MV-4-11 (cell line): ENCODE measurements around the gene SUFU.
"Not testable (repeated sequence)": the region's sequence is repeated elsewhere in the genome, so short reads cannot be mapped to it uniquely, and the experiment has no call there.

ENCODE experiments used
- DNase-seq: peaks from one replicate; lab custom pipeline; 2025; lab: John Stamatoyannopoulos, UW

The SUFU gene

DNA sequence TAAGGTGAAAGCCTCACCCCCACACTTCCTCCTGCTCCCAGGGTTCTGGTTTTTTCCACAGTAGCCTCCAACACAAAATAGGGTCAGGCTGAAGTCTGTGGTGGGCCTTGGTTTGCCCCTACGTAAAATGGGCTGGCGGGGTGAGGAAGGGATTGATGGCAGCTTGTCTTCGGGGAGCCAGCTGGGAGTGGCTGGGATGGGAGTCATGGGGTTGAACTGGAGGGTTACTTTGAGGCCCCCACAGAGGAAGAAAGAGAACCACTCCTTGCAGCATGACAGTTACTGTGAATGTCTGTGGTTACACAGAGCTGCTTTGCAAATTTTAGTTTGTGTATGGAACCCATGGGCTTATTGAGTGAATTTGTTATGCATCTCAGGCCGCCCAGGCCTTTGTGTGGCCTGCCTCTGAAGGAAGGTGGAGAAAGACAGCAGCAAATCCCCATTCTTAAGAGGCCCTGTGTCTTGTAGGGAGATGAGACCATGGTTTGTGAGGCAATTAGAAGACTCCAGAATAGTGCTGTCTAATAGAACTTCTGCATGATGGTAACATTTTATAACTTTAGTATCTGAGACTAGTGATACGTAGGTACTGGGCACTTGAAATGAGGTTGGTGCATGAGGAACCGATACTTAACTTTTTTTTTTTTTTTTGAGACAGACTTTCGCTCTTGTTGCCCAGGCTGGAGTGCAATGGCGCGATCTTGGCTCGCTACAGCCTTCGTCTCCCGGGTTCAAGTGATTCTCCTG, 148.6 kb downstream of the SUFU start:
- DNase-seq: peak; percentile 80

DNA sequence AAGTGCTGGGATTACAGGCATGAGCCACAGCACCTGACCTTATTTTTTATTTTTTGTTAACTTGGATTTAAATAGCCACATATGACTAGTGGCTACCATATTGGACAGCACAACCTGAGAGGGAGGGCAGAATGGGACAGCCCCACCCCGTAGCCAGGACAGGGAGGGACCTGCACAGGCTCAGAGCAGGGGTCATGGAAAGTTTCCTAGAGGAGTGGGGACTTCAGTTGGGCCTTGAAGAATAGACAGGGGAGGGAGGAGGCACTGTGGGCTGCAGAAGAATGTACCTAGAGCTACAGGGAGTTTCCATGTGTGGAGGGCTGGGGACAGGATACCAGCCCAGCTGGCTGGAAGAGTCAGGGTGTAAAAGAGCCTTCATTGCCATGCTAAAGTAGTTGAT, 149.3 kb downstream of the SUFU start:
- no peak for DNase-seq

DNA sequence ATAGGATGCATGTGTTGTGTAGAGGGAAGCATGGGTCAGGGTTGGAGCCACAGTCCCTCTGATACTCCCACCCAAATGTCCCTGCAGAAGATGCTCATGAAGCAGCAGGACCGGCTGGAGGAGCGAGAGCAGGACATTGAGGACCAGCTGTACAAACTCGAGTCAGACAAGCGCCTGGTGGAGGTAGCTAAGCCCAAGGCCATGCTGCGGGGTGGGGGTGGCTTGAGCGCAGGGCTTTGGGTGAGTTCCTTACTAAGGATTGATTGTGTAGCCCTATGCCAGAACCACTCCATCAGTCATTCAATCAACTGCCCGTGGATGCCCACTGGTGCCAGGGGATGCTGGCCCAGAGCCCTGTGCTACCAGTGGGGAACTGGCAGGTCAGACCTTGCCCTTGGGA, 150.8 kb downstream of the SUFU start:
- DNase-seq: no peak

DNA sequence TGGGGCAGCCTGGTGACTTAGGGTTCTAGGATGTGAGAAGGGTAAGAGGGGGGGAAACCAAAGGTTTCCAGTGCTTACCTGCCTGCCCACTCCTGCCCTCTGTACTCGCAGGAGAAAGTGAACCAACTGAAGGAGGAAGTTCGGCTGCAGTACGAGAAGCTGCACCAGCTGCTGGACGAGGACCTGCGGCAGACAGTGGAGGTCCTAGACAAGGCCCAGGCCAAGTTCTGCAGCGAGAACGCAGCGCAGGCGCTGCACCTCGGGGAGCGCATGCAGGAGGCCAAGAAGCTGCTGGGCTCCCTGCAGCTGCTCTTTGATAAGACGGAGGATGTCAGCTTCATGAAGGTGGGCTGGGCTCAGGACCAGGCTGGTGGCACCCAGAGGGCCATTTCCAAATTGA, 151.2 kb downstream of the SUFU start:
- DNase-seq: no peak

DNA sequence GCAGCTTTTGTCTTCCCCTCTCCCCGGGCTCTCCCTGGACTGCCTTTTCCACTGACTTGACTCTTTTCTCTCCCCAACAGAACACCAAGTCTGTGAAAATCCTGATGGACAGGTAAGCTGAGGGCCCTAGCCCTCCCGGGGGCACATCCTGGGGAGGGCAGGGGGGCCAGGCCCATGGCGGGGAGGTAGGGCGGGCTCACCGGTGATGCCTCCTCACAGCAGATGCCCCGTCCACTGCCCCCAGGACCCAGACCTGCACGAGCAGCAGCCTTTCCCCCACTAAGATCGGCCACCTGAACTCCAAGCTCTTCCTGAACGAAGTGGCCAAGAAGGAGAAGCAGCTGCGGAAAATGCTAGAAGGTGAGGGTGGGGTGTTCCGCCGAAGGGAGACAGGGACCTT, 152.3 kb downstream of the SUFU start:
- DNase-seq: no peak

DNA sequence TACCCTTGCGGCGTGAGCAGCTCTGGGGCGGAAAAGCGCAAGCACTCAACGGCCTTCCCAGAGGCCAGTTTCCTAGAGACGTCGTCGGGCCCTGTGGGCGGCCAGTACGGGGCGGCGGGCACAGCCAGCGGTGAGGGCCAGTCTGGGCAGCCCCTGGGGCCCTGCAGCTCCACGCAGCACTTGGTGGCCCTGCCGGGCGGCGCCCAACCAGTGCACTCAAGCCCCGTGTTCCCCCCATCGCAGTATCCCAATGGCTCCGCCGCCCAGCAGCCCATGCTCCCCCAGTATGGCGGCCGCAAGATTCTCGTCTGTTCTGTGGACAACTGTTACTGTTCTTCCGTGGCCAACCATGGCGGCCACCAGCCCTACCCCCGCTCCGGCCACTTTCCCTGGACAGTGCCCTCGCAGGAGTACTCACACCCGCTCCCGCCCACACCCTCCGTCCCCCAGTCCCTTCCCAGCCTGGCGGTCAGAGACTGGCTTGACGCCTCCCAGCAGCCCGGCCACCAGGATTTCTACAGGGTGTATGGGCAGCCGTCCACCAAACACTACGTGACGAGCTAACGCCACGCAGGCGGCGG, 153.1 kb downstream of the SUFU start:
- no peak for DNase-seq

DNA sequence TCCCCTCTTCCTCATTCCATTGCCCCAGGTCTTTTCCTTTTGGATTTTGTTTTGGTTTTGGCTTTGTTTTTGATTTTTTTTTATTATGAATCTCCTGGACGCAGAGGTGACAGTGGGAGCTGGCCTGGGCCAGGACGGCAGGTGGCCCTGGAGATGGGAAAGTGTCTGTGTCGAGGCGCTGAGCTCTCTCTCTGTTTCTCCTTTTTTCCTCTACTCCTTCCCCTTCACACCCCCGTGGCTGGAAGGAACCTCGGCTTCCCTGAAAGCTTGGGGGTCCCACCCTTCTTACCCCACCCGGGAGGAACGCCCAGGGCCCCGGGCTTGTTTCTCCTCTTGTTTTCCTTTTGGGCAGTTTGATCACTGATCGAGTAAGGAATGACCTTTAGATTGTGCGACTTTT, 153.7 kb downstream of the SUFU start:
- no peak for DNase-seq

DNA sequence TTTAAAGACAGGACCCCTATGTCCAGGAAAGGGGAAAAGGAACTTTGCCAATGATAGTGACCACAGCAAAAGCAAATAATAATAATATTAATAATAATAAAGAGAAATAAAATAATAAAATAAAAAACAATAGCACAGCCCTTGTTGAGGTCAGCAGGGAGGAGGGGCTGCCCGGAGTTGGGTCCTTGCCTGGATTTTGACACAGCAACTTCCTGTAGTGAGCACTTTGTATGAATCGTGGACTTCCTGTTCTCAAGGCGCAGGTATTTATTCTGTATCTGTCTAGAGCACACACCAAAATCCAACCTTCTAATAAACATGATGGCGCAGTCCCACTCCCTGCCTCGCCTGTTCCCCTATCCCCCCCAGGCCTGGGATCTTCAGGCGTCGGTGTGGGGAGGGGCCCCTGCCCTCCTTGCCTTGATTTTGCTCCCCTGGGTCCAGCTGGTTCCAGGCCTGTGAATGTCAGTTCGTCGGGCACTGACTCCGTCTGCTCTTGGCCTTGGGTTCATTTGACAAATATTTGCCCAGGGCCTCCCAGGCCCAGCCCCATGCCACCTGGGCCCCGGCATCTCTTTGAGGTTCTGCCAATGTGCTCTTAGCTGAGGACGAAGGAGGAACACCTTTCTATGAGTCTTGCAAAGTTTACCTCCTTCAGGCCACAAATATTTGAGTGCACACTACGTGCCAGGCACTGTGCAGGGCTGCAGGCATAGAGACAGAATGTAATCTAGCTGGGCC, 154.4 kb downstream of the SUFU start:
- DNase-seq: no peak

DNA sequence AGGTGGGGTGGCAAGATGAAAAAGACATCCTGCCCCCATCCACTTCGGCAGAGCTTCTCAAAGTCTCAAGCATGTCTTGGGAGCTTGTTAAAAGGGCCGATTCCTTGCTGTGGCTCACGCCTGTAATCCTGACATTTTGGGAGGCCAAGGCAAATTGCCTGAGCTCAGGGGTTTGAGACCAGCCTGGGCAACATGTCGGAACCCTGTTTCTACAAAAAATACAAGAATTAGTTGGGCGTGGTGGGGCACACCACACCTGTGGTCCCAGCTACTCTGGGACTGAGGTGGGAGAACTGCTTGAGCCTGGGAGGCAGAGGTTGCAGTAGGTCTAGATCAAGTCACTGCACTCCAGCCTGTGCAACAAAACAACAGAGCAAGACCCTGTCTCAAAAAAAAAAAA, 155.0 kb downstream of the SUFU start:
- no peak for DNase-seq

DNA sequence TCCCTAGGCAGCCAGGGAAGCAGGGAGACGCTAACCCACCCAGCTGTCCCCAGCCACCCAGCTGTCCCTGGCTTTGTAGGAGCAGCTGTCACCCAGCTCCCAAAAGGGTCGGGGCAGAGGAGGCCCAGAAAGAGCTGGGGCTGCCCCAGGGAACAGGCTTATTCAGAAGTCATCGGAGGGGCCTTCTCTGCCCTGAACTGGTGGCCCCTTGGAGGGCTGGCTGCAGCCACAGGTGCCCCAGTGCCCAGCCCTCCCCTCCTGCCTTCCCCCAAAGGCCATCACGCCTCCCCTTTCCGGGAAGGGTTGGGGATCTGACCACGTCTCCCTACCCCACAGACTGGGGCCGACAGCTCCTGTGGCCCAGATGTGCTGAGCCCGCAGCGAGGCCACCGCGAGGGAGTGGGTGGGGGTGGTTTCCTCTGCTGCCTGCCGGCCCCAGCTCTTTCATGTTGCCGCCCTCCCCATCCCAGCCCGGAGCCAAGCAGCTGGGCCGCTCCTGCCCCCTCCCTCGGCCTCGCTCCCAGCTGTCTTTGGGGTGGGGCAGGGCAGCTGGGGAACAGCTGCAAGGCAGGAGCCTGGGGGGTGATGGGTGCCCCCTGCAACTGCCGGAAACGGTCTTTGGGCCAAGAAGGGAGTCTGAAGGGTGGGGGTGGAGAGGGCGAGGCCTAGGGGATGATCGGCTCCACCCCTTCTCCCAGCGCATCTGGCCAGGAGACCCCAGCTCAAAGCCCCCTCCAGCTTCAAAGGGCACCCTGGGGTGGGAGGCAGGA, 157.3 kb downstream of the SUFU start:
- DNase-seq: peak; percentile 71

DNA sequence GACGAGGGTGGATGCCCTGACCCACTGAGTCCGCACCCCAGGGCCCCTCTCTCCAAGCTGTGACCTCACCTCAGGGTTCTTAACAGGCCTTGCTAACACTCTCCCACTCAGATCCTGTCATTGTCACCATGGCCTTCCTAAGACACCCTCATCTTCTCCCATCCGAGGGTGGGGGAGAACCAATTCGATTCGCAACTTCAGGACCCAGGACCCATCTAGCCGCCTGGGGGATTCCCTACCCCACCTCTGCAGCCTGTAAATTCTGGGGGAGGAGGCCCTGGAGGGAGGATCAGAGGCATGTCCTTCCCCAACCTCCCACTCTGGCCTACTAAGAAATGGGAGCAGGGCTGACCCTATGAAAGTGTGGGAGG, 157.9 kb downstream of the SUFU start:
- DNase-seq: no peak

DNA sequence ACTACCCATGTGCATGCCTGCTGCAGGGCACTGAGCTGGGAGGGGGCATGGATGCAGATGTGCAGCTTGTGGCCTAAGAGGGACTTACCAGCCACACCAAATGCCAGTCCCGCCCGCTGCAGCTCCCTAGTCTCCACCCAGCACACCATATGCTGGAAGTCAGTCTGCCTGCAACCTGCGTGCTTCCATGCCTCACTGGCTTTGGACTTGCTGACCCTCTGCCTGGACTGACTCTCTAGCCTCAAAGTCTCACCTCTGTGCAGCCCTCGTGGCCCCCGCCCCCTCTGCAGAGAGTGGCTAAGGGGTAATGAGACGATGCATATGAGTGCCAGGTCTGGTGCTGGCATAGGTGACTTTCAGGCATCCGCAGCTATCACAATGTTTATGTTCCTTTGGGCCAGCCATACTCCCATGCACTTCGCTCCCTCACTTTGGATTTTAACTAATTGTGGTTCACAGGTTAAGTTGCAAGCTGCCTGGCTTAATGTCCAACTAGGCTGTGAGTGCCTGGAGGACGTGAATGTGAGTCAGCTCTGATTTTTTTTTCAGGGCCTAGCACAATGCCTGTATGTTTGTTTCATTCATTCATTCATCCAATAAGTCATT, 162.2 kb downstream of the SUFU start:
- no peak for DNase-seq

DNA sequence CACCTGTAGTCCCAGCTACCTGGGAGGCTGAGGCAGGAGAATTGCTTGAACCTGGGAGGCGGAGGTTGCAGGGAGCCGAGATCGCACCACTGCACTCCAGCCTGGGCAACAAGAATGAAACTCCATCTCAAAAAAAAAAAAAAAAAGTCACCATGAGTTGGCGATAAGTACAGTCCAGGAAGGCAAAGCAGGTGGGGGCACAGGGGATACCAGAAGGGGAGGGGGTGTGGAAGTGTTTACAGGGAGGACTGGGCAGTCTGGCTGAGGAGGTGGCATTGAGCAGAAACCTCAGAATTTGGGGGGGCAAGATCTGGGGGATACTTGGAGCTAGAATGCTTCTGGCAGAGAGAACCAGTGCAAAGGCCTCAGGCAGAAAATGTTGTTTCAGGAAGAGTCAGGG, 163.6 kb downstream of the SUFU start:
- not testable (repeated sequence) for DNase-seq

DNA sequence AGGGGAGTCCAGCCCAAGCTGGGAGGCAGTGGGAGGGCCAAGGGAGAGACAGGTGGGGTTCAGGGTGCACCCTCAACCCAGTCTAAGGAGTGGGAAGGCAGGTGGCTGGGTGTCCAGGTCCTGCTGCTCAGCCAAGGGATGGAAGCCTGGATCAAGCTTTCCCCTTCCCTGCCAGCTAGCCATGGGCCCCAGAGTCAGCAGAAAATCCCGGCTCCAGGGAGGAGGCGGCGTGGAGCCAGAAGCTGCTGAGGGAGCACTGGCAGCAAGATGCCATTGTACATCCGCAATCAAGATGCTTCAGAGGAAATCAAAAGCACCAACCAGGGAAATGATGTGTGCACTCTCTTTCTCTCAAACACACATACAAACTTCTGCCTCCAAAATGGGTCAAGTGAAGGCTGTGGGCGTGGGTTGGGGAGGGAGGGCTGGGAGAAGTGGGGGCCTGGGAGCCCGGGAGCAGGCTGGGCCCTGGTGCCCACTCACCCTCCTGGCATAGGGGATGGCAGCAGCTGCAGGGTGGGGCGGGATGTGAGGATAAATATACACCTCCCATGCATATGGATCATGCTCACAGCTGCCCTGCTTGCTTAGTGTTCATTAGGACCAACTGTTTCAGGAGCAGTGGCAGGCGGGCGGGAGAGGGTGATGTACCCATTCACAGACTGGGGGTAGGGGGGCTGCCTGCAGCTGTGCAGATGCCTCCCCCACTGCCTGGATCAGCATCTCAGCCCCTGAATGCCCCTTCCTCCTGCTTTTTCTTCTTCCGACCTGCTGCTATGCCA, 164.7 kb downstream of the SUFU start:
- DNase-seq: no peak

DNA sequence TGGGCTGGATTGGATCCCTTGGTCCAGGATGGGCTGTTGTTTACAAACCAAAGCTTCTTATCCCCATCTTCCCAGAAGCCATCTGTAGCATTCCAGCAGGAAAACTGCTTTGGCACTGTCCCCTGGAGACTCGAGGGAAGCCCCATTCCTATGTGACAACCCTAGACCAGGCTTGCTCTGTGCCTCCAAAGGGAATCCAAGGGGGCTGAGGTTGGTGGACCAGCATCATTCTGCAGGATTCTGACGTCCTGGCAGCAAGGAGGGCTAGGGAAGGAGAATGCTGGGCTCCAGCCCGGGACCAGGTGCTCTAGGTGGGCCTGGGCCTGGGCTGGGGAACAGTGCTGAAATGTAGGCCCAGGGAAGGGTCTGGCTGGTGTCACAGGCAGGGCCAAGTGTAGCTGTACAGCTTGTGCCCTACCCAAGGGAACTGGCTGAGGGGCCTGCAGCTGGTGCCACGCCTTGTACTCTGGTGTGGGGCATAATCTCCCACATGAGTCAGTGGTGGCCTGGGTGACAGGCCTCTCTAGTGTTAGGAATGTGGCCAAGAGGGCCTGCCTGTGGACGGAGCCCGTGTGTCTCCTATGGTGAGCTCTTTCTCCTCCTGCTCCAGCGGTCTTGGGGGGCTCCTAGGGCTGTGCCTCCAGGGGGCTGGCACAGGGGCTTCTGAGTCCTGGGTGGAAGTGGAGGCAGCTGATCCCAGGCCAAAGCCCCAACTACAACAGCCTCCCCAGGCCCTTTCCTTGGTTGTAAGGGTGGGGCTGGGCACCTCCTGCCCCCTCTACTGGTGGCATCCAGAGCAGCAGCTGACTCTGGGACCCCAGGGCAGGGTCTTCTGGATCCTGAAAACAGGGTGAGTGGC, 165.7 kb downstream of the SUFU start:
- DNase-seq: peak; percentile 20

DNA sequence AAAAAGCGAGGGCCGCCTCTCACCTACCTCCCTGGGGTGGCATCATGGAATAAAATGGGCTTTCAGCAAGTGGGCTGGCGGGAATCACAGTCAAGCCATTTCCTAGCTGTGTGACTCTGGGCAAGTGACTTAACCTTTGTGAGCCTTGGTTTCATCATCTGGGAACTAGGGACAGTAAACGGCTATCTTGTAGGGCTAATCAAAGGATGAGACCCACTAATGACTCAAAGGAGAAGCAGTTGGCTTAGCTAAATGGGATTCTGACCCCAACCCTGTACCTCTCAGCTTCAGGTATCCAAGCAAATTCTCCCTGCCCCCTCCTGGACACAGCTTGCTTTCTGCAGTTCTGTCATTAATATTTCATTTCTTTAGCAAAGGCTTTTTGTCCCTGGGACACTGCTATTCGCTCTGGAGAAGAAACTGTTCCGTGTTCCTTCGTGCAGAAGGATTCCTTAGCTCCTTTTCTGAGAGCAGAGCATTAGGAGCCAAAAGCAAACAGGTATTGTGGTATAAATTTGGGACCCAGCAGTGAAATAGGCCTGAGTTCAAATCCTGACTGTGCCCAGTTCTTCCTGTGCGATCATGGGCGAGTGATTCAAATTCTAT, 166.4 kb downstream of the SUFU start:
- DNase-seq: no peak

DNA sequence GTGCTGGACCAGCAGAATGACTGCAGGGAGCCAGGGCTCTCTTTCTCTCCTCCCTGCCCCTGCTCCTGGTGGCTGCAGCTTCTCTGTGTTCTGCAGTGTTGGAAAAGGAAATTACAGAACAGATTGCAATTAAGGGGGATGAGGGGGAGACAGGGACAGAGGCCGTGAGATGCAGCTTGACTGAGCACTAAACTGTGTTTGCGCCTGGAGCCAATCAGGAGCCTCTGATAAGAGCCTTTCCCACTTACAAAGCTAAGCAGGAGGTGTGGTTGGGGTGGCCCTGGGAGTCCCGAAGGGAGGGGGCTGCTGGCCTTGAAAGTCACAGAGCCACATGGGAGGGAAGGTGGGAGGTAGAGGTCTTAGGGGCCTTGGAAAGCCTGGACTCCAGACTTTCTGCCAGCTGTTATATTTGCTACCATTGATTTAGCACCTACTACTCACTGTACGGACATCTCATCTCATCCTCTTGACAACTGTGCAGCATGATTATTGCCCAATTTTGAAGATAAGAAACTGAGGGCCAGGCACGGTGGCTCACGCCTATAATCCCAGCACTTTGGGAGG, 167.2 kb downstream of the SUFU start:
- DNase-seq: no peak

DNA sequence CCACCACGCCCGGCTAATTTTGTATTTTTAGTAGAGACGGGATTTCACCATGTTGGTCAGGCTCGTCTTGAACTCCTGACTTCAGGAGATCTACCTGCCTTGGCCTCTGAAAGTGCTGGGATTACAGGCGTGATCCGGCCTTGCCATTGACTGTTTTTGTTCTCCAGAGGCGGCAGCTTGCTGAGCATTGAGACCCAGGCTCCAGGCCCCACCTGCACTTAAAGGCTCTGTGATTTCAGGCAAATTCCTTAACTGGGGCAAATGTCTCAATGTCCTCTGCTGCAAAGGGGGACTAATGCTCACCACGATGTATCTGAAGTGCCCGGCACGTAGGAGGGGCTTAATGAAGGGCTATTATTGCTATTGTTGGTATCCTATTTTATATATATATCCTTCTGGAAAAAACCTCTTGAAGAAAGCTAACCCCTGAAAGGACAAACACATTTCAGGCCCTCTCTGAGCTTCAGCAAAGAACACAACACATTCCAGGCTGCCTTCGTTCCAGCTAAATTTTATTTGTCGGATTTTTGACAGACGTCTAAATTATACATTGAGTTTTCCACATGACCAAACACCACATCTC, 169.6 kb downstream of the SUFU start:
- DNase-seq: no peak

DNA sequence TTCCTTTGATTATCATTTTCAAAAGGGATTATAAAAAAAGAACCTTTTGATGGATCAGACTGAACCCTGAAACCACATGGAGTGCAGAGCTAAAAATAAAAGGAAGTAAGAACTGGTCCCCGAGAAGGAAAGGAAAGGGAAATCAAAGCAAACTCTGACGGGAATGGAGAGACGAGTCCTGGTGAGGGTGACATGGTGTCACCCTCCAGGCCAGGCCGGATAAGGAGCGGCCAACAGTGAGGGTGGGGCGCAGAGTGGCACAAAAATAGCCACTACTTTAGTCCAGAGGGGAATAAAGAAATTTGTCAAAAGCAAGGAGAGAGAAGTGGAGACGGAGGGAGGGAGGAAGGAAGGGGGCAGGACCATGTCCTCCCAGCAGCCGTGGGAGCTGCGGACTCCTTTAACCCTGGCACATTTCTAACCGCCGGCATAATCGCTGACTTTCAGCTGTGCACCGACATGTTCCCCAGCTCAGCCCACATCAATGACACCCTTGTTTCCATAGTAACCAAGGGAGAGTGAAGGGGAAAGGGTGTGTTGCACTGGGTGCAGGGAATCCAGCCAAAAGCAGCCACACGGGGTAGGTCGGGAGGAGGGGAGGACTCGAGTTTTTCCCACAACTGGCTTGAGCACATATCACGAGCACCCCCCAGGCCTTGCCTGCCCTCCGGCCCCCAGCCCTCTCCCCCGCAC, 170.2 kb downstream of the SUFU start:
- peak; percentile 74 for DNase-seq
